ENCODE results near the gene AMOTL2. TPM values are rescaled to one million over a fixed set of nuclear protein-coding genes. Genes with fewer than 3 reads are reported as not detected.

AMOTL2 gene
- total and polyA plus RNA-seq, 4 donors: 4.2 to 16.7 (median 9.4) TPM

- DNase-seq (ENCODE audit: low spot score): no peak
- TF ChIP-seq RAD21 (IDR thresholded peaks at IDR 0.05) (no peak), FOXA1 (IDR thresholded peaks at IDR 0.05) (no peak), CTCF (IDR thresholded peaks at IDR 0.05; ENCODE audit: low read depth, low read length, missing input control) (no peak), MAX (IDR thresholded peaks at IDR 0.05) (no peak), TAF1 (conservative IDR thresholded peaks at IDR 0.05) (no peak), YY1 (IDR thresholded peaks at IDR 0.05) (no peak), HNF4A (conservative IDR thresholded peaks at IDR 0.05) (no peak)
- peaks cover 11 to 46% (median 38%) of the 10 kb centered on the region in 4 donors for H3K4me1 ChIP-seq (ENCODE audit: control insufficient read depth in 4 of 4, insufficient read depth in 4 of 4, low read length in 3 of 4)
- 79% methylated on average over 2 of the region's 2 CpGs for WGBS
- no peak overlapping the region for H3K4me3 ChIP-seq (ENCODE audit: low read depth in 1 of 3, low read length in 3 of 3)
- no peaks in the 10 kb centered on the region for H3K27me3 ChIP-seq (ENCODE audit: control insufficient read depth in 4 of 4, insufficient read depth in 4 of 4, low read length in 3 of 4)
- H3K27ac ChIP-seq (ENCODE audit: low read depth in 1 of 2, low read length in 2 of 2): no peak overlapping the region
- H3K9me3 ChIP-seq (ENCODE audit: control insufficient read depth in 4 of 4, low read length in 3 of 4): no peaks in the 10 kb centered on the region
- H3K36me3 ChIP-seq (ENCODE audit: control insufficient read depth in 4 of 4, insufficient read depth in 3 of 4, low read depth in 1 of 4, low read length in 3 of 4): no peaks in the 10 kb centered on the region
- no peak overlapping the region for H3K9ac ChIP-seq (ENCODE audit: low read depth in 1 of 2, low read length in 2 of 2)
These were observed 66.8 kb downstream of the AMOTL2 start for GRCh38 chr3:134307425-134307824.

GRCh38 chr3:134306320-134306719 is 67.9 kb downstream of the AMOTL2 start:
- no peak overlapping the region for H3K9ac ChIP-seq (ENCODE audit: low read depth in 1 of 2, low read length in 2 of 2)
- no peak overlapping the region for H3K4me3 ChIP-seq (ENCODE audit: low read depth in 1 of 3, low read length in 3 of 3)
- no peak for DNase-seq (ENCODE audit: low spot score)
- WGBS: 72% methylated on average over 7 of the region's 7 CpGs
- H3K27ac ChIP-seq (ENCODE audit: low read depth in 1 of 2, low read length in 2 of 2): no peak overlapping the region
- no peak for TF ChIP-seq SP1 (IDR thresholded peaks at IDR 0.05)
- H3K27me3 ChIP-seq (ENCODE audit: control insufficient read depth in 4 of 4, insufficient read depth in 4 of 4, low read length in 3 of 4): no peaks in the 10 kb centered on the region
- peaks cover 9 to 35% (median 29%) of the 10 kb centered on the region in 4 donors for H3K4me1 ChIP-seq (ENCODE audit: control insufficient read depth in 4 of 4, insufficient read depth in 4 of 4, low read length in 3 of 4)
- no peaks in the 10 kb centered on the region for H3K9me3 ChIP-seq (ENCODE audit: control insufficient read depth in 4 of 4, low read length in 3 of 4)
- H3K36me3 ChIP-seq (ENCODE audit: control insufficient read depth in 4 of 4, insufficient read depth in 3 of 4, low read depth in 1 of 4, low read length in 3 of 4): no peaks in the 10 kb centered on the region

Small RNAs within 50 kb of the gene (small RNA-seq; reads per million reads assigned to genes)
- not detected for gene HMGN1P9
- gene MIR6827: not detected

Other genes starting within 250 kb of the AMOTL2 start
- gene RYK, start 123.6 kb downstream of the AMOTL2 start, total RNA-seq: 10 to 100 TPM; 20.5 to 36.1 TPM
- gene RYK, start 123.6 kb downstream of the AMOTL2 start, polyA plus RNA-seq: 10 to 100 TPM in 1 of 2 donors, 1 to 10 TPM in 1; 7.5 to 10.0 TPM
- 10 to 100 TPM; 20.9 to 30.2 TPM for gene ANAPC13, start 111.5 kb upstream of the AMOTL2 start, total RNA-seq
- gene ANAPC13, start 111.5 kb upstream of the AMOTL2 start, polyA plus RNA-seq: 10 to 100 TPM; 46.2 to 80.9 TPM
- gene CEP63, start 111.6 kb upstream of the AMOTL2 start, total RNA-seq: 10 to 100 TPM; 14.3 to 16.1 TPM
- 10 to 100 TPM in 1 of 2 donors, 1 to 10 TPM in 1; 8.1 to 11.1 TPM for gene CEP63, start 111.6 kb upstream of the AMOTL2 start, polyA plus RNA-seq